ENCODE measurements around the gene CABCOCO1.

CABCOCO1 gene

GRCh38 chr10:61655335-61655851, 7.3 kb upstream of the CABCOCO1 start:
- ChIA-PET POLR2A (no interaction called here), CTCF (interaction anchor here (0.9 kb wide), 1 partner anchor 19 kb away, joined by 4 read pairs; no protein-coding TSS in a partner anchor)
- TF ChIP-seq, protein P1, sequence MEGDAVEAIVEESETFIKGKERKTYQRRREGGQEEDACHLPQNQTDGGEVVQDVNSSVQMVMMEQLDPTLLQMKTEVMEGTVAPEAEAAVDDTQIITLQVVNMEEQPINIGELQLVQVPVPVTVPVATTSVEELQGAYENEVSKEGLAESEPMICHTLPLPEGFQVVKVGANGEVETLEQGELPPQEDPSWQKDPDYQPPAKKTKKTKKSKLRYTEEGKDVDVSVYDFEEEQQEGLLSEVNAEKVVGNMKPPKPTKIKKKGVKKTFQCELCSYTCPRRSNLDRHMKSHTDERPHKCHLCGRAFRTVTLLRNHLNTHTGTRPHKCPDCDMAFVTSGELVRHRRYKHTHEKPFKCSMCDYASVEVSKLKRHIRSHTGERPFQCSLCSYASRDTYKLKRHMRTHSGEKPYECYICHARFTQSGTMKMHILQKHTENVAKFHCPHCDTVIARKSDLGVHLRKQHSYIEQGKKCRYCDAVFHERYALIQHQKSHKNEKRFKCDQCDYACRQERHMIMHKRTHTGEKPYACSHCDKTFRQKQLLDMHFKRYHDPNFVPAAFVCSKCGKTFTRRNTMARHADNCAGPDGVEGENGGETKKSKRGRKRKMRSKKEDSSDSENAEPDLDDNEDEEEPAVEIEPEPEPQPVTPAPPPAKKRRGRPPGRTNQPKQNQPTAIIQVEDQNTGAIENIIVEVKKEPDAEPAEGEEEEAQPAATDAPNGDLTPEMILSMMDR (IDR thresholded peaks at IDR 0.05; ENCODE audit: control extremely low read depth, extremely low read depth, low read depth, missing control alignments), result no peak
- DNase-seq (ENCODE audit: extremely low spot score), result no peak

DNA sequence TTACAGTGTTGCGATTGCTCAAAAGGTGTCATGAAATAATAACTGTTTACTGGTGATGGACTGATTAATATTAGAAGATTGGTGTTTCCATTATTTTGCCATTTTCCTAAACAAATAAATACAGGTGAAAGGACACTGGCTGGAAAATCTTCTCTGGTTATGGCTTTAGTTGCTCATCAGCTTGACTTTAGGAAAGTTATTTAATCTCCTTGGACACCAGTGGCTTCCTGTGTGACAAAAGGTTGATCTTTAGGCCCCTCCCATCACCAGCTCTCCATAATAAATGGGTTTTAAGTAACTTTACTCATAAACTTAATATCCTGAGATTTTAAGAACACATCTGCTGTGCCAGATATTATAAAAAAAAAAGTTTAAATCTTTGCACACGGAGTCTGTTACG, 737 bp downstream of the CABCOCO1 start:
- DNase-seq (ENCODE audit: extremely low spot score), result no peak
- ChIA-PET POLR2A (no interaction called here), CTCF (no interaction called here)
- TF ChIP-seq, protein P1 (IDR thresholded peaks at IDR 0.05; ENCODE audit: control extremely low read depth, extremely low read depth, low read depth, missing control alignments), result no peak

DNA sequence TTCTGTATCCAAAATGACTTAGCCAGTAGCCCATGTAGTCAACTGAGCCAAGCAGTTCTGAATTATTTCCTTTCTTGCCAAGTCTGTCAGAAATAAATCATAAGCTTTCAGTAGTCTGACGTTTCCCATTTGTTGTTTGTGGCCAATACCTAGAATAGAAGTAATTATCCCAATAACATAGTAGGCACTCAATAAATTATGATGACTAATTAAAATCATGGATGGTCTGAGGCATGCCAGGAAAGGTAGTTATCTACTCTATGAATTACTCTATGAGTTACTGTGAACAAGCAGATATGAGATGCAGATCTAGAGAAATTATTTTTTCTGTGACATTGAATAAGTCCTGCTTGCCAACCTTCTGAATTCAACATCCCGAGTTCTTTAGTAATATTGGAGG, 2.3 kb downstream of the CABCOCO1 start:
- ChIA-PET CTCF (no interaction called here), POLR2A (no interaction called here)
- no peak for DNase-seq (ENCODE audit: extremely low spot score)
- TF ChIP-seq, protein P1 (IDR thresholded peaks at IDR 0.05; ENCODE audit: control extremely low read depth, extremely low read depth, low read depth, missing control alignments), result no peak

DNA sequence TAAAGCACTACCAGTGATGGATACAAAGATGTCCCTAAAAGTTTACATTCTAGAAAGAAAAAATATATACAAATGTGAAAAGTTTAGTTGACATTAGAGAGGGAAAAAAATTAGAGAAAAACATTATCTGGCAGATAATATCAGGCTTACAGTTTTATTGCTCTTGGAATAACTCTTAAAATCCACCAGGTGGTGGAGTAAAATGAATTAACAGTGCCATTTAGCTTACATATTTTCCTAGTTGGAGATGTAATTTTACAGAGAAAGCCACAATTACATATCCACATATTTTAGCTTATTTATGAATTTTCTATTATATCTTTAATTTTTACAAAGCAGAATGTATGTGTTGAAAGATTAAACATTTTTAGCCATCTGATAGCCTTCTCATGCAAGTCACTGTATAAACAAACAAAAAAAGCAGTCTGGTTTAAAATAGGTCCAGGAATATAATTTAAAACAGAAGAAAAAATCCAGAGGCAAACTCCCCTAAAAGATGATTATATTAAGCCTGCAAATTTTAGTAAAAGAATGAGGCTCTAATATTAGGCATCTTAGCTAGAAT, 6.5 kb downstream of the CABCOCO1 start:
- POLR2A ChIA-PET, result no interaction called here
- CTCF ChIA-PET, result no interaction called here
- TF ChIP-seq, protein P1 (IDR thresholded peaks at IDR 0.05; ENCODE audit: control extremely low read depth, extremely low read depth, low read depth, missing control alignments), result no peak
- DNase-seq (ENCODE audit: extremely low spot score), result no peak

GRCh38 chr10:61669849-61670248, 7.1 kb downstream of the CABCOCO1 start:
- no peak for DNase-seq (ENCODE audit: extremely low spot score)
- CTCF ChIA-PET, result no interaction called here
- TF ChIP-seq, protein P1 (IDR thresholded peaks at IDR 0.05; ENCODE audit: control extremely low read depth, extremely low read depth, low read depth, missing control alignments), result no peak
- POLR2A ChIA-PET, result no interaction called here

- ChIA-PET POLR2A (no interaction called here), CTCF (no interaction called here)
- DNase-seq (ENCODE audit: extremely low spot score), result no peak
- TF ChIP-seq, protein P1 (IDR thresholded peaks at IDR 0.05; ENCODE audit: control extremely low read depth, extremely low read depth, low read depth, missing control alignments), result no peak
These were observed 10.6 kb downstream of the CABCOCO1 start for GRCh38 chr10:61673360-61673759.

All from GM10248 (cell line).